Keratinocyte (primary cell): ENCODE measurements around the gene PTN.

Experiments
- EZH2 ChIP-seq: IDR thresholded peaks from one replicate; pipeline ENCODE4 v1.6.1; 2012; ENCODE audit warnings: inconsistent platforms, mild to moderate bottlenecking, low read length, moderate library complexity
- TF ChIP-seq, protein P1 (sequence below), 3 experiments: IDR thresholded peaks in 1 of 3; conservative IDR thresholded peaks in 1 of 3; optimal IDR thresholded peaks in 1 of 3; 2 replicates in 2 of 3; 3 replicates in 1 of 3; pipeline versions ENCODE3 to v1.5.1; 2011; ENCODE audit warnings: low read length in 3 of 3, mild to moderate bottlenecking in 3 of 3, moderate library complexity in 2 of 3, control low read depth in 1 of 3, inconsistent platforms in 1 of 3; ENCODE audit not compliant: insufficient read depth in 2 of 3; ENCODE audit errors: extremely low read depth in 1 of 3

DNA sequence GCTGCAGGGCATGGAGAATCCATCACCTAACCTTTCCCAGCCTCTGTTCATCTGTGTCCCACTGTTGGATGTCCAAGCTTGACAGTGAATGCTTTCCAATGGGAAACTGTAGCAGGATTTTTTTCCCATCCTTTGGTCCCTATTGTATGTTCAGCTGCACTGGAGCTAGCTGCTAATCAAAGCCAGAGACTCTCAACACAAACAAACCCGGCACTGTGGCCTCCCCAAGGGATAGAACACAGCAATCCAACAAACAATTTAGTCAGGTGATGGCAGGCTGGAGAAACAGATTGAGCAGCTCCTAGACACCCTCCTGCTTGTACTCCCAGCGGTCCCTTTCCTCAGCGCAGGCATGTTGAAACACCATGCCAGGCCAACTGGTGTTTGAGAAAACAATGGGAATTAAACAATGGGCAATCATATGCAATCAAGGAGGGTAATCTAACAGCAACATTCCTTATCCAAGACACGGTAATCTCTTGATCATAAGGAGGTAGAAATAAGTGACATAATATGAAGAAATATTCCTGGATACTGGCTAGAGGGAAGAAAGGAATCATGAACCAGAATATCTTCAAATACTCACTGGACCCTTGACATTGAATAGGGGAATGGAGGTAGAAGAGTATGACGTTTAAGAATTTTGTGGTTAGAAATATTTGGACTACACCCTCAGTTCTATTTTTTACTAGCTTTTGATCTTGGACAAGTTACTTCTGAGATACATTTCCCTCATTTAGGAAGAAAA is 15.0 kb downstream of the PTN start:
- TF ChIP-seq, protein P1, sequence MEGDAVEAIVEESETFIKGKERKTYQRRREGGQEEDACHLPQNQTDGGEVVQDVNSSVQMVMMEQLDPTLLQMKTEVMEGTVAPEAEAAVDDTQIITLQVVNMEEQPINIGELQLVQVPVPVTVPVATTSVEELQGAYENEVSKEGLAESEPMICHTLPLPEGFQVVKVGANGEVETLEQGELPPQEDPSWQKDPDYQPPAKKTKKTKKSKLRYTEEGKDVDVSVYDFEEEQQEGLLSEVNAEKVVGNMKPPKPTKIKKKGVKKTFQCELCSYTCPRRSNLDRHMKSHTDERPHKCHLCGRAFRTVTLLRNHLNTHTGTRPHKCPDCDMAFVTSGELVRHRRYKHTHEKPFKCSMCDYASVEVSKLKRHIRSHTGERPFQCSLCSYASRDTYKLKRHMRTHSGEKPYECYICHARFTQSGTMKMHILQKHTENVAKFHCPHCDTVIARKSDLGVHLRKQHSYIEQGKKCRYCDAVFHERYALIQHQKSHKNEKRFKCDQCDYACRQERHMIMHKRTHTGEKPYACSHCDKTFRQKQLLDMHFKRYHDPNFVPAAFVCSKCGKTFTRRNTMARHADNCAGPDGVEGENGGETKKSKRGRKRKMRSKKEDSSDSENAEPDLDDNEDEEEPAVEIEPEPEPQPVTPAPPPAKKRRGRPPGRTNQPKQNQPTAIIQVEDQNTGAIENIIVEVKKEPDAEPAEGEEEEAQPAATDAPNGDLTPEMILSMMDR (optimal IDR thresholded peaks at IDR 0.05 in 1 of 3, IDR thresholded peaks at IDR 0.05 in 1 of 3, conservative IDR thresholded peaks at IDR 0.05 in 1 of 3; ENCODE audit: extremely low read depth in 1 of 3, insufficient read depth in 2 of 3, low read length in 3 of 3): no peak
- no peak for TF ChIP-seq EZH2
